Measurements from ENCODE around the gene TOM1L2.
"Not testable (repeated sequence)": the region's sequence is repeated elsewhere in the genome, so short reads cannot be mapped to it uniquely, and the experiment has no call there.

The TOM1L2 gene

GRCh38 chr17:17809531-17810083 is 162.6 kb downstream of the TOM1L2 start:
- DNase-seq (ENCODE audit: low read depth in 2 of 3, low spot score in 1 of 3) = no peak

DNA sequence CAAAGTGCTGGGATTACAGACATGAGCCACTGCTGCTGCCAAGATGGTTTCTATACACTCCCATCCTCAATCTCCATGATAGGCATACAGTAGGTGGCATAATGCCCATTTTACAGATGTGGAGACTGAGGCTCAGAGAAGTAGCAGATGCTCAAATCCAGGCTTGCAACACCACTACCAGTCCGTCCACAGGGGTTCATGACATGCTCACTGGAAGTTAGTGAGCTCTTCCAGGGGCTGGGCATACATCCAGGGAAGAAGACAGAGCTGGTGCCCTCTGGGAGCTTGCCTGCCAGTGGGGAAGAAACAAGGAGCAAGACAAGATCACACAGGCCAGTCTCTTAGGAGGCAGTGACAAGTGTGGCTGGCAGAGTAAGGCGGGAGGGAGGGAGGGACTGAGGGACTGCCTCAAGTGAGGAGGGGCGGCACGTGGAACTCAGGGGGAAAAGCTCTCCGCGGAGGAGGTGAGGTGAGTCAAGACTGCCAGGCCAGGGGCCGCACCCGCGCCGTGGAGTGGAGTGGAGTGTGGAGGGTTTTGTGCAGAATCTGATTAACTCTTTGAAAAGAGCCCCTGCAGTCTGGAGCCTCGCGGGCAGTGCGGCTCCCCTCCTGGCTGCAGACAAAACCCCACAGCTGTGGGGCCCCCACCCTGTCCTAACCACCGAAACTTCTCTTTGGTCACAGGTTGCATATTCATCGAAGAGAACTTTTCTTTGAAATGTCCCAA is 163.3 kb downstream of the TOM1L2 start:
- DNase-seq (ENCODE audit: low read depth in 2 of 3, low spot score in 1 of 3) = no peak

DNA sequence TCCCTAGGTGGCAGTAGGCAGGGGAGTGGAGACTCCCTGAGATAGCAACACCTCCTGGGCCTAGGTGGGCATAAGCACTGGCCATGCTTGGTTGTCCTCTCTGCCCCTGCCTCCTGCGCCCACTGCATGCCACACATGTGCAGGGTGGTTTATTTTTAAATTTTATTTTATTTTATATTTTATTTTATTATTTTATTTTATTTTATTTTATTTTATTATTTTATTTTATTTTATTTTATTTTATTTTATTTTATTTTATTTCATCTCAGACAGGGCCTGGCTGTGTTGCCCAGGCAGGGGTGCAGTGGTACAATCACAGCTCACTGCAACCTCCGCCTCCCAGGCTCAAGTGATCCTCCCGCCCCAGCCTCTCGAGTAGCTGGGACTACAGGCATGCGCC is 164.0 kb downstream of the TOM1L2 start:
- DNase-seq (ENCODE audit: low read depth in 2 of 3, low spot score in 1 of 3) = not testable (repeated sequence)

DNA sequence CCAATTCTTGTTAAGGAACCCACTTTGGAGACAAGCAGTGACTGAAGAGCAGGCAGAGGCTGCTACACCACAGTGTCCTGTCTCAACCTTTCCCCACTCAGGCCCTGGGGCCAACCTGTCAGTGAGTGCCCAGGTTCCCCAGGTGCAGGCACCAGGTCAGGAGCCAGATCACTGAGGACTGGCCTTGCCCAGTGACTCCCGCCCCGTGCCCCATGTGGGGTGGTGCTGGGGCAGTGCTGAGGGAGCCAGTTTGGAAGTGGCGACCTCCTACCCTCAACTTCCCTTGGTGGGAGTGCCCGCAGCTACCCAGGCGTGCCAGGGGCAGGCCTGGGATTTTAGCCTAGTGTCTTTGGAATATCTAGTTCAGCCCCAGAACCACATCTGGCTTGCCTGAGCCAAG is 164.8 kb downstream of the TOM1L2 start:
- DNase-seq (ENCODE audit: low read depth in 2 of 3, low spot score in 1 of 3) = no peak

DNA sequence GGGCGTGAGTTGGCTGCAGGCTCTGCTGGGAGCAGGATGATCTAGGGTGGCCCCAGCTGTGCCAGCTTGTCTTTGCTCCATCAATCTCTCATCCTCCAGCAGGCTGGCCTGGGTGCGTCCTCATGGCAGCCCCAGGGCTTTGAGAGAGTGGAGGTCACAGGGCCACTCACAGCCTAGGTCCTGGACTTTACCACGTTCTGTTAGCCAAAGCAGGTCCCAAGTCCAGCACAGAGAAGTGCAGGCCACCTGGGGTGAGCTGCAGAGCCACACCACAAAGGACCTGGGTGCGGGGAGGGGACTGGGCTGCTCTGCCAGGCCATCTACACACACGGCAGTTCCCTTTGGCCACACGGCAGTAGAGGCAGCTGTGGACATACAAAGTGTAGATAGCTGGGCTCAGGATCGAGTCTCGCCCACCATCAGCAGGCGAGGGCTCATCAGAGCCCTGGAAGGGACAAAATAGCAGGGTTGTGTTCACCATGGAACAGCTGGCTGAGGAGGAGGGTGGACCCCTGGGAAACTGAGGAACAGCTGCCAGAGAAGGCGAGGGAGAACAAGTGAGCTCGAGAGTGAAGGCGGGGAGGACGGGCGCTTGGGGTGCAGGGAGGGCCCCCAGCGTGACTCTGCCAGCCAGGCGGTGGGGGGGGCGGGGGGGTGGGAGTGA is 165.5 kb downstream of the TOM1L2 start:
- no peak for DNase-seq (ENCODE audit: low read depth in 2 of 3, low spot score in 1 of 3)

DNA sequence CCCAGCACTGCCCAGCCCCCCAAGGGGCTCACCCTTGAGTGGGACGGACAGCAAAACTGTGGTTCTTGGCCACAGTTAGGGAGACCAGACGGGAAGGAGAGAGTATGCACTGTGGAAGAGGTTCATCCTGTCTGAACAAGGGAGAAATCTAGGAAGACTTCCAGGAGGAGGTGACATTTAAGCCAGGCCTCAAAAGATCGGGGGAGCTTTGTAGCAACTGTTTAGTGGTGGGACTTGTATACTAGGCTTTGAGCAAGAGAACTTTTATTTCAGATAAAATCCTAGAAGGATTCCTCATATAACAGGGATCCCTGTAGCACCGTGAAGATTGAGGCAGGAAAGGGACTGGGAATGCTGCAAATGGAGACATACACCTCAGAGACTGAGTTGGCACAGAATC is 166.2 kb downstream of the TOM1L2 start:
- DNase-seq (ENCODE audit: low read depth in 2 of 3, low spot score in 1 of 3) = no peak

- DNase-seq (ENCODE audit: low read depth in 2 of 3, low spot score in 1 of 3) = no peak
Measured at GRCh38 chr17:17805575-17805974, 166.6 kb downstream of the TOM1L2 start.

- DNase-seq (ENCODE audit: low read depth in 2 of 3, low spot score in 1 of 3) = no peak
Measured at GRCh38 chr17:17804007-17804406, 168.2 kb downstream of the TOM1L2 start.

DNA sequence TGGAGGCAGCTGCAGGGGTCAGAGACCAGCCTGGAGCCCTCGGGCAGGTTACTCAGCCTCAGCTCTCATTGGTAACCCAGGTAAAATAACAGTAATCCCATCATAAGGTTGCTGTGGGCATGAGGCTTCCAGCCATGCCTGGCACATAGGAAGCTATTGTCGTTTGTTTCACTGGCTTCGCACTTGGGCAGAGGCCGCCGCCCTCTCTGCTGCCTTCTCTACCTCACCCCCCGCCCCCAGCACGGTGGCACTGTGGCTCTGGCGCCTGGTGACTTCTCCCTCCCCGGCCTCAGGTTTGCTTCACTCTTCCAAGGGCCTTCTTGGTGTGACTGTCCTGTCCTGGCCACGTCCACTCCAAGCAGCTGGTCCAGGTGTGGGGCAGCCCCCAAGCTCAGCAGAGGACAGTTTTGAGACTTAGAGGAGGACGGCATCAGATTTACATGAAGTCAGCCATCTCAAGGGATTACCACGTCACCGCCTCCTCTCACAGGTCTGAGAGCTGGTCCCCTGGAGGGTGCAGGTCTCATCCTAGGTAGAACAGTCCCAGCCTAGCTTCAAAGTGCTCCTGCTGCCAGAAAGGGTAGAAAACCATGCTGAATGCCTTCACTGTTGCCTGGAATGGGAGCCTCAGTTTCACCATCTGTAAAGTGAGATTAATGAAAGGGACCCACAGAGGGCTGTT is 170.3 kb downstream of the TOM1L2 start:
- DNase-seq (ENCODE audit: low read depth in 2 of 3, low spot score in 1 of 3) = no peak

- DNase-seq (ENCODE audit: low read depth in 2 of 3, low spot score in 1 of 3) = no peak
Measured at GRCh38 chr17:17800504-17801021, 171.6 kb downstream of the TOM1L2 start.

DNA sequence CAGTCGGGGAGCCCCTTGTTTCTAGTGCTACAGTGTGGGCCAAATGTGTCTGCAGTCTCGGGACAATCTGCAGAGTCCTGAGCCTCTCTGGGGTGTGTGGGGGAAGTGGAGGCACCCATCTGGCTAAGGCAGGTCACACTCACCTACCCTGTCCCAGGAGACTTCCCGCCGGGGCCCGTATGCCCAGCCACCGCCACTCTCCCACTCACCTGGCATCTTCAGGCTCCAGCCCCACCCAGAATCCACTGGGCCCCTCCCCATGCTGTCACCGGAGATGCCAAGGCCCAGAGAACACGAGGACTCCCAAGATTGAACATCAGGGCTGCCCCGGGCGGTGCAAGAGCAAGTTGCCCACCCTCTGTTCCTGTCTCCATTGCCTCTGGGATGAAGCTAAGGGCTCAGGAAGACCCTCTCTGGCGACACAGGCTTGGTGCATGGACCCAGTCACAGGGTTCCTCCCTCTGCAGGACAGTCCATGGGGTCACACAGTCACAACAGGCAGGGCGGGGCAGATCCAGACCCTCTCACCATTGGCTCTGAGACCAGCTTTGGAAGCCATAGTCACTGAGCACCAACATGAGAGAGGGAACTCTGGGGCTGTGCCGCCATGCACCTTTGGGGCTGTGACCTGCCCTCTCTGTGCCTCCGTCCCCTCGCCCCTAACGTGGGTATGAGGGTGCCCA is 173.5 kb downstream of the TOM1L2 start:
- no peak for DNase-seq (ENCODE audit: low read depth in 2 of 3, low spot score in 1 of 3)

DNA sequence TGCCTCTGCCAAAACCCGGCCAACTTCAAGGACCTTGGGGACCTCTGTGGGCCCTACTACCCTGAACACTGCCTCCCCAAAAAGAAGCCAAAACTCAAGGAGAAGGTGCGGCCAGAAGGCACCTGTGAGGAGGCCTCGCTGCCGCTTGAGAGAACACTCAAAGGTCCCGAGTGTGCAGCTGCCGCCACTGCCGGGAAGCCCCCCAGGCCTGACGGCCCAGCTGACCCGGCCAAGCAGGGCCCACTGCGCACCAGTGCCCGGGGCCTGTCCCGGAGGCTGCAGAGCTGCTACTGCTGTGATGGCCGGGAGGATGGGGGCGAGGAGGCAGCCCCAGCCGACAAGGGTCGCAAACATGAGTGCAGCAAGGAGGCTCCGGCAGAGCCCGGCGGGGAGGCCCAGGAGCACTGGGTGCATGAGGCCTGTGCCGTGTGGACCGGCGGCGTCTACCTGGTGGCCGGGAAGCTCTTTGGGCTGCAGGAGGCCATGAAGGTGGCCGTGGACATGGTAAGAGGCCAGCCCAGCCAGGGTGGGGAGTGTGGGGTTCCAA is 174.1 kb downstream of the TOM1L2 start:
- no peak for DNase-seq (ENCODE audit: low read depth in 2 of 3, low spot score in 1 of 3)

- DNase-seq (ENCODE audit: low read depth in 2 of 3, low spot score in 1 of 3) = no peak
Measured at GRCh38 chr17:17797119-17797809, 174.9 kb downstream of the TOM1L2 start.

- no peak for DNase-seq (ENCODE audit: low read depth in 2 of 3, low spot score in 1 of 3)
Measured at GRCh38 chr17:17796787-17797061, 175.5 kb downstream of the TOM1L2 start.

- DNase-seq (ENCODE audit: low read depth in 2 of 3, low spot score in 1 of 3) = no peak
Measured at GRCh38 chr17:17795946-17796786, 176.0 kb downstream of the TOM1L2 start.

DNA sequence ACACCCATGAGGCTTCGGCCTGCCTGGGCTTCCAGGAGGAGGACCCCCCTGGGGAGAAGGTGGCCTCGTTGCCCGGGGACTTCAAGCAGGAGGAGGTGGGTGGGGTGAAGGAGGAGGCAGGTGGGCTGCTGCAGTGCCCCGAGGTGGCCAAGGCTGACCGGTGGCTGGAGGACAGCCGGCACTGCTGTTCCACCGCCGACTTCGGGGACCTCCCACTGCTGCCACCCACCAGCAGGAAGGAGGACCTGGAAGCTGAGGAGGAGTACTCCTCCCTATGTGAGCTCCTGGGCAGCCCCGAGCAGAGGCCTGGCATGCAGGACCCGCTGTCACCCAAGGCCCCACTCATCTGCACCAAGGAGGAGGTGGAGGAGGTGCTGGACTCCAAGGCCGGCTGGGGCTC is 176.9 kb downstream of the TOM1L2 start:
- DNase-seq (ENCODE audit: low read depth in 2 of 3, low spot score in 1 of 3) = no peak

GRCh38 chr17:17794382-17794781 is 177.8 kb downstream of the TOM1L2 start:
- no peak for DNase-seq (ENCODE audit: low read depth in 2 of 3, low spot score in 1 of 3)

Data from stimulated activated CD4-positive, alpha-beta T cell treated with anti-CD3 and anti-CD28 coated beads, Interleukin-12 subunit alpha, Interleukin-12 subunit beta, amount 100 ng/mL, for 48 hours (primary cell).